Stimulated activated naive CD4-positive, alpha-beta T cell treated with Interleukin-2 at 50 U/mL for 16 hours (primary cell): ENCODE measurements around the gene TEAD1.
"Not testable (repeated sequence)": the region's sequence is repeated elsewhere in the genome, so short reads cannot be mapped to it uniquely, and the experiment has no call there.

Experiments used
- DNase-seq: peaks from one replicate; lab custom pipeline; 2025; lab: John Stamatoyannopoulos, UW

Gene TEAD1

GRCh38 chr11:12864316-12865156, 190.3 kb downstream of the TEAD1 start:
- no peak for DNase-seq

- DNase-seq: no peak
Measured at GRCh38 chr11:12865863-12866595, 191.8 kb downstream of the TEAD1 start.

- DNase-seq: no peak
Measured at GRCh38 chr11:12867531-12867930, 193.3 kb downstream of the TEAD1 start.

GRCh38 chr11:12868315-12869073, 194.3 kb downstream of the TEAD1 start:
- DNase-seq: no peak

GRCh38 chr11:12871241-12871640, 197.0 kb downstream of the TEAD1 start:
- DNase-seq: no peak

GRCh38 chr11:12871788-12872321, 197.6 kb downstream of the TEAD1 start:
- DNase-seq: no peak

- no peak for DNase-seq
Measured at GRCh38 chr11:12876340-12876739, 202.1 kb downstream of the TEAD1 start.

GRCh38 chr11:12876988-12877387, 202.8 kb downstream of the TEAD1 start:
- DNase-seq: no peak

GRCh38 chr11:12877508-12877907, 203.3 kb downstream of the TEAD1 start:
- not testable (repeated sequence) for DNase-seq

GRCh38 chr11:12880327-12880726, 206.1 kb downstream of the TEAD1 start:
- DNase-seq: no peak

- DNase-seq: no peak
Measured at GRCh38 chr11:12882670-12883069, 208.4 kb downstream of the TEAD1 start.

- no peak for DNase-seq
Measured at GRCh38 chr11:12884751-12885318, 210.6 kb downstream of the TEAD1 start.

GRCh38 chr11:12885717-12886239, 211.6 kb downstream of the TEAD1 start:
- no peak for DNase-seq

GRCh38 chr11:12886508-12886907, 212.3 kb downstream of the TEAD1 start:
- no peak for DNase-seq

GRCh38 chr11:12888525-12889158, 214.4 kb downstream of the TEAD1 start:
- peak; percentile 28 for DNase-seq

- no peak for DNase-seq
Measured at GRCh38 chr11:12889243-12889642, 215.0 kb downstream of the TEAD1 start.

- DNase-seq: no peak
Measured at GRCh38 chr11:12890476-12890875, 216.3 kb downstream of the TEAD1 start.

- no peak for DNase-seq
Measured at GRCh38 chr11:12893787-12894672, 219.8 kb downstream of the TEAD1 start.

- no peak for DNase-seq
Measured at GRCh38 chr11:12897390-12897789, 223.2 kb downstream of the TEAD1 start.

GRCh38 chr11:12897867-12898266, 223.6 kb downstream of the TEAD1 start:
- DNase-seq: no peak
